Smooth muscle cell (in vitro differentiated cells): ENCODE results near the gene GALNT4. TPM values are rescaled to one million over a fixed set of nuclear protein-coding genes. Genes with fewer than 3 reads are reported as not detected.

Experiments
- DNase-seq: peaks from one replicate; lab custom pipeline; 2025; ENCODE audit not compliant: unreplicated experiment; lab: John Stamatoyannopoulos, UW
- H2AFZ ChIP-seq: fragments of 200-600 bp; sonication (generic); 2 replicates; pipeline ENCODE4 v1.6.0; 2016; ENCODE audit warnings: antibody characterized with exemption, low read depth, mild to moderate bottlenecking
- H3F3A ChIP-seq: fragments of 200-600 bp; sonication (generic); 2 replicates; pipeline ENCODE4 v1.6.0; 2017; ENCODE audit warnings: antibody characterized with exemption, low read depth
- H3K27ac ChIP-seq: fragments of 200-600 bp; sonication (generic); 2 replicates; pipeline ENCODE4 v1.5.1; 2016; ENCODE audit warnings: low read depth, mild to moderate bottlenecking
- H3K27me3 ChIP-seq: fragments of 200-600 bp; sonication (generic); 2 replicates; pipeline ENCODE4 v1.6.1; 2016; ENCODE audit warnings: low read depth, mild to moderate bottlenecking
- H3K36me3 ChIP-seq: fragments of 200-600 bp; sonication (generic); 2 replicates; pipeline ENCODE4 v1.5.1; 2016; ENCODE audit warnings: low read depth
- H3K4me1 ChIP-seq: fragments of 200-600 bp; sonication (generic); 2 replicates; pipeline ENCODE4 v1.5.1; 2016; ENCODE audit warnings: low read depth
- H3K4me2 ChIP-seq: fragments of 200-600 bp; sonication (generic); 2 replicates; pipeline ENCODE4 v1.6.0; 2016; ENCODE audit warnings: mild to moderate bottlenecking
- H3K4me3 ChIP-seq: fragments of 200-600 bp; sonication (generic); 2 replicates; pipeline ENCODE4 v1.5.1; 2016; ENCODE audit warnings: mild to moderate bottlenecking
- H3K79me2 ChIP-seq: fragments of 200-600 bp; sonication (generic); 2 replicates; pipeline ENCODE4 v1.6.0; 2016; ENCODE audit warnings: low read depth, mild to moderate bottlenecking
- H3K9ac ChIP-seq: fragments of 200-600 bp; sonication (generic); 2 replicates; pipeline ENCODE4 v1.6.0; 2016; ENCODE audit warnings: low read depth
- H3K9me3 ChIP-seq: fragments of 200-600 bp; sonication (generic); replicated peaks from 2 replicates; pipeline ENCODE4 v1.5.1; 2016; ENCODE audit warnings: low read depth
- H4K20me1 ChIP-seq: fragments of 200-600 bp; sonication (generic); 2 replicates; pipeline ENCODE4 v1.6.0; 2016; ENCODE audit warnings: low read depth
- CTCF ChIP-seq: fragments of 200-600 bp; sonication (generic); IDR thresholded peaks from 2 replicates; pipeline ENCODE4 v1.5.1; 2017; ENCODE audit warnings: borderline replicate concordance, mild to moderate bottlenecking, antibody characterized with exemption; ENCODE audit not compliant: insufficient read depth, poor library complexity, severe bottlenecking
- WGBS: methylation state at CpG from one replicate; pipeline ENCODE4 v1.1.7; 2016; ENCODE audit warnings: low lambda C conversion rate; 5-methylcytosine and 5-hydroxymethylcytosine counted together
- polyA plus RNA-seq: library from polyadenylated mRNA; unstranded; fragments of >200 nt; fragmentation: Nextera tagmentation; extraction: Ambion mirVana; gene quantifications from 2 replicates; pipeline ENCODE4 v1.2.1, GENCODE V29; 2016
- total RNA-seq: library from RNA; depleted of rRNA; stranded (reverse); fragments of >200 nt; gene quantifications from 2 replicates; pipeline ENCODE4 v1.2.3, GENCODE V29; 2014

GALNT4 gene
- total RNA-seq (3.6 and 5.2 TPM in 2 replicates), polyA plus RNA-seq (1.5 and 2.3 TPM in 2 replicates)

- Histone ChIP-seq H3F3A (peaks cover 4% of the 10 kb centered on the region), H2AFZ (peak within 1 kb of the TSS; percentile 99), H3K4me3 (peak within 1 kb of the TSS; percentile 91), H3K9ac (peak within 1 kb of the TSS; percentile 58), H3K4me1 (peaks cover 11% of the 10 kb centered on the region), H3K27me3 (no peaks in the 10 kb centered on the region), H3K4me2 (peak within 1 kb of the TSS; percentile 90), H4K20me1 (peaks cover 12% of the 10 kb centered on the region), H3K79me2 (peaks cover 34% of the 10 kb centered on the region), H3K27ac (peak within 1 kb of the TSS; percentile 28), H3K9me3 (no peaks in the 10 kb centered on the region), H3K36me3 (no peaks in the 10 kb centered on the region)
- WGBS = 3% methylated on average over 39 of the region's 43 CpGs
- peak; percentile 59 for TF ChIP-seq CTCF
- peak; percentile 68 for DNase-seq
Measured at GRCh38 chr12:89524541-89525304, at the start of gene GALNT4. GALNT4 (minus strand) TSS chr12:89524796; CDS start chr12:89524549, 247 bp downstream.

GRCh38 chr12:89573051-89573810 is 48.6 kb upstream of the GALNT4 start:
- Histone ChIP-seq H3K9me3 (no peaks in the 10 kb centered on the region), H3K4me1 (peaks cover 16% of the 10 kb centered on the region), H3K36me3 (no peaks in the 10 kb centered on the region), H3K27ac (no peak overlapping the region), H3K9ac (no peak overlapping the region), H4K20me1 (no peaks in the 10 kb centered on the region), H3K4me3 (no peak overlapping the region), H3K79me2 (no peaks in the 10 kb centered on the region), H3K4me2 (no peak overlapping the region), H2AFZ (no peak overlapping the region), H3F3A (no peaks in the 10 kb centered on the region), H3K27me3 (no peaks in the 10 kb centered on the region)
- no peak for TF ChIP-seq CTCF
- DNase-seq = no peak
- WGBS = 82% methylated on average over 5 of the region's 5 CpGs

GRCh38 chr12:89571491-89572195 is 47.0 kb upstream of the GALNT4 start:
- no peak overlapping the region for H3K27ac ChIP-seq
- H3K79me2 ChIP-seq = no peaks in the 10 kb centered on the region
- peaks cover 16% of the 10 kb centered on the region for H3K4me1 ChIP-seq
- no peak overlapping the region for H3K4me3 ChIP-seq
- H3K4me2 ChIP-seq = no peak overlapping the region
- no peaks in the 10 kb centered on the region for H3K27me3 ChIP-seq
- no peak overlapping the region for H3K9ac ChIP-seq
- TF ChIP-seq CTCF = no peak
- H3K36me3 ChIP-seq = no peaks in the 10 kb centered on the region
- H3K9me3 ChIP-seq = no peaks in the 10 kb centered on the region
- H4K20me1 ChIP-seq = no peaks in the 10 kb centered on the region
- no peaks in the 10 kb centered on the region for H3F3A ChIP-seq
- no peak for DNase-seq
- no peak overlapping the region for H2AFZ ChIP-seq
- WGBS = 94% methylated on average over 4 of the region's 4 CpGs
